CD4-positive, alpha-beta T cell treated with Interleukin-15 for 1 hour (primary cell): ENCODE data around the gene HTR6.

Experiments used
- DNase-seq: peaks from one replicate; pipeline ENCODE4 v3.0.0-alpha.2; 2020

The HTR6 gene

DNA sequence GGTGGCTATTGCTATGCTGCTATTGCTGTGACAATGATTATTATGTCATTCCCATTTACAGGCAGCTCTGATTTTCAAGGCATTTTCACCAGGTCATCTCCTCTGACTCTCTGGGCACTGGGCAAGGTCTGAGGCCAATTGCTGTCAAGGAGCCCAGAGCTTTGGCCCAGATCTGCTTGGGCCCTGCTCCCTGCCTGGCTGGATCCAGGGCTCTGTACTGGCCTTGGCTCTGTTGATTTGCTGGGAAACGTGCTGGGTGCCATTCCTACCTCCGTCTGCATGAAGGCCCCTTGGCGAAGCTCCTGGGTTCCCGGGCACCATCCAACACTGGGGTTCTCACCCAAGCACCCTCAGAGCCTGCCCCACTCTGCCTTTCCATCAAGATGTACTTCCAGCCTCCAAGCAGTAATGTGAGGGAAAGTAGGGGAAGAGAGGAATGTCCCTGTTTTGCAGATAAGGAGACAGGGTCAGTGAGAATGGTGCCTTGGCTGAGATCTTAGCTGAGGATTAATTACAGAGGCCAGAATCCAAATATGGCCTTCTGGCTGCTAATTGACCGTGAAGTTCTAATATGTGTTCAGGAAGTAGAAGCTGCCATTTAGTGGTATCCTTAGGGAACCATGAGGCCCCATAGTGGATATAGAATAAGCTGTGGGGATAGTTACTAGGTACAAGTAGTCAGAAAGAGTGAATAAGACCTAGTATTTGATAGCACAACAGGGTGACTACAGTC, 63.9 kb downstream of the HTR6 start:
- DNase-seq = no peak

DNA sequence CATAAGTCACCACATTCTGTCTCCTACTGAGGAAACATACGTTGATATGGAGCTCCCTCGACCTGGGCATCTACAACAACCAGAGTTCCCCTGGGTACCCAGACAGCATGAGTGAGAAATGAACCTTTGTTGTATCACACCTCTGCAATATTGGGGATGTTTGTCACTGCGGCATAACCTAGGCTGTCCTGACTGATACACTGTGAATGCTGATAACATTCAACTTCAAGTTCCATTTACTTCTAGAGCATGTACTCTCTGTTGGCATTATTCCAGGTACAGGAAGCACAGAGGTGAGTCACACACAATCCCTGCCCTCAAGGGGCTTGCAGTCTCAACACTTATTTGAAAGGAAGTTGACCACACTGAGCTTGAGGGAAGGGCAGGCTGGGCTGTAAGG, 65.6 kb downstream of the HTR6 start:
- no peak for DNase-seq
